ENCODE results near the gene KLK3. TPM values are rescaled to one million over a fixed set of nuclear protein-coding genes. Genes with fewer than 3 reads are reported as not detected.

The KLK3 gene
- total RNA-seq, 1 experiment from 2014 or later: not detected

DNA sequence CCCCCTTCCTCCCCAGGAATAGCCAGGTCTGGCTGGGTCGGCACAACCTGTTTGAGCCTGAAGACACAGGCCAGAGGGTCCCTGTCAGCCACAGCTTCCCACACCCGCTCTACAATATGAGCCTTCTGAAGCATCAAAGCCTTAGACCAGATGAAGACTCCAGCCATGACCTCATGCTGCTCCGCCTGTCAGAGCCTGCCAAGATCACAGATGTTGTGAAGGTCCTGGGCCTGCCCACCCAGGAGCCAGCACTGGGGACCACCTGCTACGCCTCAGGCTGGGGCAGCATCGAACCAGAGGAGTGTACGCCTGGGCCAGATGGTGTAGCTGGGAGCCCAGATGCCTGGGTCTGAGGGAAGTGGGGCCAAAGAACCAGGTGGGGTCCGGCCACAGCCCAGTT lies 21.7 kb downstream of the KLK3 start:
- H3K9me2 ChIP-seq (replicated peaks; ENCODE audit: low read length): no peaks in the 10 kb centered on the region
- no peaks in the 10 kb centered on the region for H3K9me3 ChIP-seq (ENCODE audit: low read length)
- no peaks in the 10 kb centered on the region for H3F3A ChIP-seq (ENCODE audit: low read length, unreplicated experiment)
- BruUV-seq (replicated peaks): no TSS peak
- H3K4me2 ChIP-seq (ENCODE audit: low read length): no peak overlapping the region
- DNase-seq (no peak), ATAC-seq (no peak)
- H3K27me3 ChIP-seq (ENCODE audit: low read length): peaks cover 100% of the 10 kb centered on the region
- no peaks in the 10 kb centered on the region for H3K4me1 ChIP-seq (ENCODE audit: insufficient read depth, low read length)
- H3K79me2 ChIP-seq (ENCODE audit: low read length): no peaks in the 10 kb centered on the region
- H2AFZ ChIP-seq (ENCODE audit: low read length): no peak overlapping the region
- TF ChIP-seq, protein P1, sequence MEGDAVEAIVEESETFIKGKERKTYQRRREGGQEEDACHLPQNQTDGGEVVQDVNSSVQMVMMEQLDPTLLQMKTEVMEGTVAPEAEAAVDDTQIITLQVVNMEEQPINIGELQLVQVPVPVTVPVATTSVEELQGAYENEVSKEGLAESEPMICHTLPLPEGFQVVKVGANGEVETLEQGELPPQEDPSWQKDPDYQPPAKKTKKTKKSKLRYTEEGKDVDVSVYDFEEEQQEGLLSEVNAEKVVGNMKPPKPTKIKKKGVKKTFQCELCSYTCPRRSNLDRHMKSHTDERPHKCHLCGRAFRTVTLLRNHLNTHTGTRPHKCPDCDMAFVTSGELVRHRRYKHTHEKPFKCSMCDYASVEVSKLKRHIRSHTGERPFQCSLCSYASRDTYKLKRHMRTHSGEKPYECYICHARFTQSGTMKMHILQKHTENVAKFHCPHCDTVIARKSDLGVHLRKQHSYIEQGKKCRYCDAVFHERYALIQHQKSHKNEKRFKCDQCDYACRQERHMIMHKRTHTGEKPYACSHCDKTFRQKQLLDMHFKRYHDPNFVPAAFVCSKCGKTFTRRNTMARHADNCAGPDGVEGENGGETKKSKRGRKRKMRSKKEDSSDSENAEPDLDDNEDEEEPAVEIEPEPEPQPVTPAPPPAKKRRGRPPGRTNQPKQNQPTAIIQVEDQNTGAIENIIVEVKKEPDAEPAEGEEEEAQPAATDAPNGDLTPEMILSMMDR (conservative IDR thresholded peaks at IDR 0.05; ENCODE audit: low read depth, low read length): no peak
- TF ChIP-seq EZH2phosphoT487 (IDR thresholded peaks at IDR 0.05; ENCODE audit: borderline replicate concordance, low read length): no peak
- no peak for TF ChIP-seq EZH2 (IDR thresholded peaks at IDR 0.05; ENCODE audit: low read length, unreplicated experiment)
- ChIA-PET POLR2A (ENCODE audit: unreplicated experiment) (no interaction called here), CTCF (no interaction called here)
- no peaks in the 10 kb centered on the region for H3K36me3 ChIP-seq (ENCODE audit: low read depth, low read length)
- intact Hi-C loops (cut with micrococcal nuclease): no loop called here
- H4K20me1 ChIP-seq (ENCODE audit: low read length): no peaks in the 10 kb centered on the region
- H3K27ac ChIP-seq (ENCODE audit: low read length): no peak overlapping the region
- H3K4me3 ChIP-seq (ENCODE audit: low read length): no peak overlapping the region
- H3K9ac ChIP-seq (ENCODE audit: low read length): no peak overlapping the region

DNA sequence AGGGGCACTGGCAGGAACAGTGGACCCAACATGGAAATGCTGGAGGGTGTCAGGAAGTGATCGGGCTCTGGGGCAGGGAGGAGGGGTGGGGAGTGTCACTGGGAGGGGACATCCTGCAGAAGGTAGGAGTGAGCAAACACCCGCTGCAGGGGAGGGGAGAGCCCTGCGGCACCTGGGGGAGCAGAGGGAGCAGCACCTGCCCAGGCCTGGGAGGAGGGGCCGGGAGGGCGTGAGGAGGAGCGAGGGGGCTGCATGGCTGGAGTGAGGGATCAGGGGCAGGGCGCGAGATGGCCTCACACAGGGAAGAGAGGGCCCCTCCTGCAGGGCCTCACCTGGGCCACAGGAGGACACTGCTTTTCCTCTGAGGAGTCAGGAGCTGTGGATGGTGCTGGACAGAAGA lies 22.6 kb downstream of the KLK3 start:
- Histone ChIP-seq H4K20me1 (ENCODE audit: low read length) (no peaks in the 10 kb centered on the region), H3K4me2 (ENCODE audit: low read length) (no peak overlapping the region), H3K27me3 (ENCODE audit: low read length) (peaks cover 100% of the 10 kb centered on the region), H3K9me2 (replicated peaks; ENCODE audit: low read length) (no peaks in the 10 kb centered on the region), H3F3A (ENCODE audit: low read length, unreplicated experiment) (no peaks in the 10 kb centered on the region), H3K4me3 (ENCODE audit: low read length) (no peak overlapping the region), H3K36me3 (ENCODE audit: low read depth, low read length) (no peaks in the 10 kb centered on the region), H3K4me1 (ENCODE audit: insufficient read depth, low read length) (no peaks in the 10 kb centered on the region), H3K9me3 (ENCODE audit: low read length) (no peaks in the 10 kb centered on the region), H3K79me2 (ENCODE audit: low read length) (no peaks in the 10 kb centered on the region), H3K9ac (ENCODE audit: low read length) (no peak overlapping the region), H3K27ac (ENCODE audit: low read length) (no peak overlapping the region), H2AFZ (ENCODE audit: low read length) (no peak overlapping the region)
- ATAC-seq (no peak), DNase-seq (no peak)
- no TSS peak for BruUV-seq (replicated peaks)
- TF ChIP-seq EZH2 (IDR thresholded peaks at IDR 0.05; ENCODE audit: low read length, unreplicated experiment): no peak
- TF ChIP-seq EZH2phosphoT487 (IDR thresholded peaks at IDR 0.05; ENCODE audit: borderline replicate concordance, low read length): no peak
- TF ChIP-seq, protein P1 (conservative IDR thresholded peaks at IDR 0.05; ENCODE audit: low read depth, low read length): no peak
- CTCF ChIA-PET: no interaction called here
- intact Hi-C loops (cut with micrococcal nuclease): no loop called here
- POLR2A ChIA-PET (ENCODE audit: unreplicated experiment): no interaction called here

DNA sequence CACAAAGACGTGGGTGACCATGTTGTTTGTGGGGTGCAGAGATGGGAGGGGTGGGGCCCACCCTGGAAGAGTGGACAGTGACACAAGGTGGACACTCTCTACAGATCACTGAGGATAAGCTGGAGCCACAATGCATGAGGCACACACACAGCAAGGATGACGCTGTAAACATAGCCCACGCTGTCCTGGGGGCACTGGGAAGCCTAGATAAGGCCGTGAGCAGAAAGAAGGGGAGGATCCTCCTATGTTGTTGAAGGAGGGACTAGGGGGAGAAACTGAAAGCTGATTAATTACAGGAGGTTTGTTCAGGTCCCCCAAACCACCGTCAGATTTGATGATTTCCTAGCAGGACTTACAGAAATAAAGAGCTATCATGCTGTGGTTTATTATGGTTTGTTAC lies 24.1 kb downstream of the KLK3 start:
- no peaks in the 10 kb centered on the region for H3K79me2 ChIP-seq (ENCODE audit: low read length)
- no peaks in the 10 kb centered on the region for H3K36me3 ChIP-seq (ENCODE audit: low read depth, low read length)
- no peaks in the 10 kb centered on the region for H3K9me3 ChIP-seq (ENCODE audit: low read length)
- H4K20me1 ChIP-seq (ENCODE audit: low read length): no peaks in the 10 kb centered on the region
- no peaks in the 10 kb centered on the region for H3K4me1 ChIP-seq (ENCODE audit: insufficient read depth, low read length)
- no peak overlapping the region for H3K4me3 ChIP-seq (ENCODE audit: low read length)
- ChIA-PET CTCF (no interaction called here), POLR2A (ENCODE audit: unreplicated experiment) (no interaction called here)
- H3F3A ChIP-seq (ENCODE audit: low read length, unreplicated experiment): no peaks in the 10 kb centered on the region
- no peak for DNase-seq
- H3K9ac ChIP-seq (ENCODE audit: low read length): no peak overlapping the region
- intact Hi-C loops (cut with micrococcal nuclease): no loop called here
- H3K27me3 ChIP-seq (ENCODE audit: low read length): peaks cover 100% of the 10 kb centered on the region
- H3K27ac ChIP-seq (ENCODE audit: low read length): no peak overlapping the region
- BruUV-seq (replicated peaks): no TSS peak
- H3K4me2 ChIP-seq (ENCODE audit: low read length): no peak overlapping the region
- H2AFZ ChIP-seq (ENCODE audit: low read length): no peak overlapping the region
- ATAC-seq: no peak
- TF ChIP-seq EZH2phosphoT487 (IDR thresholded peaks at IDR 0.05; ENCODE audit: borderline replicate concordance, low read length) (no peak), EZH2 (IDR thresholded peaks at IDR 0.05; ENCODE audit: low read length, unreplicated experiment) (no peak)
- H3K9me2 ChIP-seq (replicated peaks; ENCODE audit: low read length): no peaks in the 10 kb centered on the region
